ENCODE measurements around the gene CLEC4F. TPM values are rescaled to one million over a fixed set of nuclear protein-coding genes. Genes with fewer than 3 reads are reported as not detected.

Gene CLEC4F, protein sequence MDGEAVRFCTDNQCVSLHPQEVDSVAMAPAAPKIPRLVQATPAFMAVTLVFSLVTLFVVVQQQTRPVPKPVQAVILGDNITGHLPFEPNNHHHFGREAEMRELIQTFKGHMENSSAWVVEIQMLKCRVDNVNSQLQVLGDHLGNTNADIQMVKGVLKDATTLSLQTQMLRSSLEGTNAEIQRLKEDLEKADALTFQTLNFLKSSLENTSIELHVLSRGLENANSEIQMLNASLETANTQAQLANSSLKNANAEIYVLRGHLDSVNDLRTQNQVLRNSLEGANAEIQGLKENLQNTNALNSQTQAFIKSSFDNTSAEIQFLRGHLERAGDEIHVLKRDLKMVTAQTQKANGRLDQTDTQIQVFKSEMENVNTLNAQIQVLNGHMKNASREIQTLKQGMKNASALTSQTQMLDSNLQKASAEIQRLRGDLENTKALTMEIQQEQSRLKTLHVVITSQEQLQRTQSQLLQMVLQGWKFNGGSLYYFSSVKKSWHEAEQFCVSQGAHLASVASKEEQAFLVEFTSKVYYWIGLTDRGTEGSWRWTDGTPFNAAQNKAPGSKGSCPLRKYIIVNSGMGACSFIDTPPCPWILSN
- total RNA-seq, result not detected

DNA sequence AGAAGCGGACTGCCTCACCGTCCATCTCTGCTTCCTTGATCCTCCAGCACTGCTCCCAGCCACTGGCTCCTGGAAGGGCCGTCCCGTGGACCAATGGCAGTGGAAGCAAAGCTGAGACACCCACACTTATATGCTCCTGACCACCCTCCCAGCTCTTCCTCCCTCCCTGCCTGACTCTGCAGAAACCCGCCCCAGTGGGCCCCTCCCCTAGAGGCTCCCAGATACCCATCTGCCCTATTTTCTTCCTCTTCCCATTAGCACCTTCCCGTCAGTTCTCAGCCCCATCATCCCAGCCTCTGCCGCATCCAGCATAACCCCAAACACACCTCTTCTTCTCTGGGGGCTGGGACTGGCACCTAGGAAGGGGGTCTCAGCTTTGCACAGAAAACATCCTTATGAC, at the start of gene CLEC4F:
Gene CLEC4F, minus strand, starts transcription at position 101 of the 400 bp plus-strand sequence. Its CDS starts 76 bp downstream, at position 25.

DNA sequence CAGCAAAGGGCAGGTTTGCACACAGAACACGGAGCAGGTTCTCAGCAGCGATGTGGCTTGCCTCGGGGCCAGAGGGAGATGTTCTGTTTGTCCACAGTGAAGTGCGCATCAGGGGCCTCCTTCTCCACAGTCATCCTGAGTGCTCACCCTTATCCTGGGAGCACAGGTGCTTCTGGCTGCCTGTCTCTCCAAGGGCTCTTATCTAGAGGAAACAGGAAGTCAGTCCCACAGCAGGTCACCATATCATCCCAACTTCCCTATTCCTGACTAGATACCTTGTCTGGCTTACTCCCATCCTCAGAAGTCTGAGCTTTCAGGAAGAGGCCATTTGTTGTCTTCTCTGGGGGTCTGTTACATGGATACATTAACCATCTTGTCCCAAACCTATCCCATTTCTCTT, 15.2 kb upstream of the CLEC4F start, which contains the start of gene CD207:
Gene CD207, minus strand, starts transcription at position 174 of the 400 bp plus-strand sequence. Its CDS starts 40 bp downstream, at position 134.

GRCh38 chr2:70790136-70790828, 30.1 kb downstream of the CLEC4F start, which contains the start of gene FIGLA:
Gene FIGLA, minus strand, starts transcription at chr2:70790643. Its CDS starts 5 bp downstream, at chr2:70790638.

GRCh38 chr2:70767699-70768589, 52.5 kb downstream of the CLEC4F start, which contains the start of gene ADD2:
Gene ADD2, minus strand, starts transcription at chr2:70768200. Its CDS starts 61,792 bp downstream, at chr2:70706408.

Small RNA genes within 50 kb of the gene (small RNA-seq; reads per million reads assigned to genes)
- not detected for gene HMGN2P21

Other genes with a start within 250 kb of the CLEC4F start
- gene ADD2, start 52.4 kb downstream of the CLEC4F start, total RNA-seq, result 236 TPM
- gene FIGLA, start 30.0 kb downstream of the CLEC4F start, total RNA-seq, result not detected
- not detected for gene CD207, start 15.2 kb upstream of the CLEC4F start, total RNA-seq
- gene VAX2, start 80.0 kb upstream of the CLEC4F start, total RNA-seq, result 0.69 TPM
- gene ATP6V1B1, start 115.3 kb upstream of the CLEC4F start, total RNA-seq, result not detected
- gene ANKRD53, start 158.0 kb upstream of the CLEC4F start, total RNA-seq, result 0.92 TPM
- gene TEX261, start 174.3 kb upstream of the CLEC4F start, total RNA-seq, result 19.6 TPM
- 49.1 TPM for gene NAGK, start 248.0 kb upstream of the CLEC4F start, total RNA-seq